Upper lobe of right lung (tissue), 1 donor: ENCODE measurements around the gene SCNN1A. TPM values are rescaled to one million over a fixed set of nuclear protein-coding genes. Genes with fewer than 3 reads are reported as not detected.
A peak's percentile ranks its signal among the peaks of the same experiment; 100 is the strongest.

ENCODE experiments used
- ATAC-seq: fragments of 200-7000 bp; cut with Tn5 transposase; one replicate; pipeline ENCODE4 v1.9.1; 2020; ENCODE audit warnings: mild to moderate bottlenecking, moderate library complexity
- DNase-seq: peaks from one replicate; pipeline ENCODE4 v3.0.0-alpha.2; 2020
- H3K27ac ChIP-seq: fragments of 200-600 bp; one replicate; pipeline ENCODE4 v1.8.0; 2022
- H3K27me3 ChIP-seq: fragments of 200-600 bp; one replicate; pipeline ENCODE4 v1.8.0; 2022; ENCODE audit warnings: mild to moderate bottlenecking
- H3K36me3 ChIP-seq: fragments of 200-600 bp; one replicate; pipeline ENCODE4 v1.8.0; 2022
- H3K4me1 ChIP-seq: fragments of 200-600 bp; one replicate; pipeline ENCODE4 v1.8.0; 2022
- H3K4me3 ChIP-seq: fragments of 200-600 bp; one replicate; pipeline ENCODE4 v1.8.0; 2022; ENCODE audit warnings: mild to moderate bottlenecking
- H3K9me3 ChIP-seq: fragments of 200-600 bp; one replicate; pipeline ENCODE4 v1.8.0; 2022
- intact Hi-C: fragments of 100-400 bp; cut with DNase I; formaldehyde crosslinking; loops from one replicate; pipeline ENCODE4 v1.11.0; 2022
- total RNA-seq: library from RNA; stranded (reverse); fragmentation: NEBNext Ultra II Directional; extraction: Animal tissue kit (Norgen Biotek cat#: 25700); gene quantifications from one replicate; pipeline ENCODE4 v1.2.1, GENCODE V29; 2021
- TF ChIP-seq, protein P1 (sequence below): fragments of 200-600 bp; IDR thresholded peaks from one replicate; pipeline ENCODE4 v1.8.0; 2022; ENCODE audit warnings: antibody characterized with exemption
- donor health status: DM: no; HTN: yes; CAD: no; lungs with severe emphysema.

SCNN1A gene
- total RNA-seq, 1 donor from 2014 or later, result 199 TPM

- Histone ChIP-seq H3K27ac (peak overlapping the region; percentile 42), H3K27me3 (no peaks in the 10 kb centered on the region), H3K9me3 (no peaks in the 10 kb centered on the region), H3K4me3 (no peak overlapping the region), H3K36me3 (peaks cover 52% of the 10 kb centered on the region), H3K4me1 (peaks cover 74% of the 10 kb centered on the region)
- DNase-seq, result no peak
- peak; percentile 66 for ATAC-seq
- TF ChIP-seq, protein P1, sequence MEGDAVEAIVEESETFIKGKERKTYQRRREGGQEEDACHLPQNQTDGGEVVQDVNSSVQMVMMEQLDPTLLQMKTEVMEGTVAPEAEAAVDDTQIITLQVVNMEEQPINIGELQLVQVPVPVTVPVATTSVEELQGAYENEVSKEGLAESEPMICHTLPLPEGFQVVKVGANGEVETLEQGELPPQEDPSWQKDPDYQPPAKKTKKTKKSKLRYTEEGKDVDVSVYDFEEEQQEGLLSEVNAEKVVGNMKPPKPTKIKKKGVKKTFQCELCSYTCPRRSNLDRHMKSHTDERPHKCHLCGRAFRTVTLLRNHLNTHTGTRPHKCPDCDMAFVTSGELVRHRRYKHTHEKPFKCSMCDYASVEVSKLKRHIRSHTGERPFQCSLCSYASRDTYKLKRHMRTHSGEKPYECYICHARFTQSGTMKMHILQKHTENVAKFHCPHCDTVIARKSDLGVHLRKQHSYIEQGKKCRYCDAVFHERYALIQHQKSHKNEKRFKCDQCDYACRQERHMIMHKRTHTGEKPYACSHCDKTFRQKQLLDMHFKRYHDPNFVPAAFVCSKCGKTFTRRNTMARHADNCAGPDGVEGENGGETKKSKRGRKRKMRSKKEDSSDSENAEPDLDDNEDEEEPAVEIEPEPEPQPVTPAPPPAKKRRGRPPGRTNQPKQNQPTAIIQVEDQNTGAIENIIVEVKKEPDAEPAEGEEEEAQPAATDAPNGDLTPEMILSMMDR, result peak; percentile 58
- intact Hi-C loops, result loop anchor here (10.0 kb wide), 1 partner anchor 138 kb away; no protein-coding TSS in a partner anchor
These were observed 48.8 kb downstream of the SCNN1A start for GRCh38 chr12:6326316-6327228.

DNA sequence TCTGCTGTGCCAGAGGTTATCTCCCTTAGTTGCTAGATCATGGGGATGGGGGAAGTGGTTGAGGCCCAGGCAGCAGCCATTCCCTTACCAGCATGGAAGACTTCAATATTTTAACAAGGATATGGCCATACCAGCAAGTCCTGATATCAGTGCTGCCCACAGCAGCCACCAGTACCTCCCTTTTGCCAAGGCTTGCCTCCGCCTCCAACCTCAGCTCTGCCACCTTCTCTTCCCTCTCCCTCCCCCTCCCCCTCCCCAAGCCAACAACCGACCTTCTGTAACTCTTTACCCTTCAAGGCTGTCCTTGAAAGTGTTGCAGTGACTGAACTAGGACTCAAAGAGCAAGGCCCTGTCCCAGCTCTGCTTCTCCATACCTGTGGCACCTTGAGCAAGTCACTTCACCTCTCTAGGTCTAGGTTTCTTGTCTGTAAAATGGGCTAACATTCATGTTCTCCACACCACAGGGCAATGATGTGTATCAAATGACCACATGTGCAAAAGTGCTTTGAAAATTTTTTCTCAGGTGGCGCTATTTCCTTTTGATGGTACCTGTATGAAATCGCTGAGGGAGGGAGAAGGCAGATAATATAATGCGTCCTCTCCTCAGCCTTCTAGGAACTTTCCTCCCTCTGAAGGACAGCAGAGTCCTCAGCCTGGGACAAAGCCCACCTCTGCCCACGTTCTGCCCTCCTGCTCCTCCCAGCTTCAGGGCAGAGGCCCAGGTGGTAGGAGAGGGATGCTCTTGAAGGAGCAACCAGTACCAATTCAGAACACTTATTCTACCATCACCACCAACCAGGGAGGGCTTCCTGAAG is 50.2 kb downstream of the SCNN1A start:
- peaks cover 37% of the 10 kb centered on the region for H3K36me3 ChIP-seq
- H3K4me1 ChIP-seq, result peaks cover 67% of the 10 kb centered on the region
- no peak overlapping the region for H3K27ac ChIP-seq
- intact Hi-C loops, result loop anchor here (10.0 kb wide), 1 partner anchor 140 kb away; no protein-coding TSS in a partner anchor
- H3K4me3 ChIP-seq, result no peak overlapping the region
- no peaks in the 10 kb centered on the region for H3K9me3 ChIP-seq
- ATAC-seq (no peak), DNase-seq (no peak)
- no peaks in the 10 kb centered on the region for H3K27me3 ChIP-seq
- TF ChIP-seq, protein P1, result no peak

GRCh38 chr12:6323995-6324711 is 51.2 kb downstream of the SCNN1A start:
- Histone ChIP-seq H3K36me3 (peaks cover 28% of the 10 kb centered on the region), H3K27me3 (no peaks in the 10 kb centered on the region), H3K9me3 (no peaks in the 10 kb centered on the region), H3K27ac (peak overlapping the region; percentile 86), H3K4me1 (peaks cover 65% of the 10 kb centered on the region), H3K4me3 (no peak overlapping the region)
- intact Hi-C loops, result loop anchor here (10.0 kb wide), 1 partner anchor 141 kb away; no protein-coding TSS in a partner anchor
- TF ChIP-seq, protein P1, result no peak
- ATAC-seq (no peak), DNase-seq (no peak)

- H3K4me1 ChIP-seq, result peaks cover 59% of the 10 kb centered on the region
- intact Hi-C loops, result loop anchor here (10.0 kb wide), 1 partner anchor 141 kb away; no protein-coding TSS in a partner anchor
These were observed 51.9 kb downstream of the SCNN1A start for GRCh38 chr12:6323340-6323994.

More at GRCh38 chr12:6323340-6323994, 51.9 kb downstream of the SCNN1A start:
- Histone ChIP-seq H3K27me3 (no peaks in the 10 kb centered on the region), H3K9me3 (no peaks in the 10 kb centered on the region), H3K36me3 (peaks cover 21% of the 10 kb centered on the region), H3K27ac (peak overlapping the region; percentile 86), H3K4me3 (peak overlapping the region; percentile 14)
- peak; percentile 69 for ATAC-seq
- no peak for DNase-seq
- TF ChIP-seq, protein P1, result peak; percentile 59
